Measurements from ENCODE around the gene DNAH8.
"Not testable (repeated sequence)": the region's sequence is repeated elsewhere in the genome, so short reads cannot be mapped to it uniquely, and the experiment has no call there.

The DNAH8 gene

GRCh38 chr6:38846361-38846760 is 131.2 kb downstream of the DNAH8 start:
- DNase-seq (ENCODE audit: low spot score), result no peak

GRCh38 chr6:38846844-38847243 is 131.7 kb downstream of the DNAH8 start:
- DNase-seq (ENCODE audit: low spot score), result peak; percentile 26

DNA sequence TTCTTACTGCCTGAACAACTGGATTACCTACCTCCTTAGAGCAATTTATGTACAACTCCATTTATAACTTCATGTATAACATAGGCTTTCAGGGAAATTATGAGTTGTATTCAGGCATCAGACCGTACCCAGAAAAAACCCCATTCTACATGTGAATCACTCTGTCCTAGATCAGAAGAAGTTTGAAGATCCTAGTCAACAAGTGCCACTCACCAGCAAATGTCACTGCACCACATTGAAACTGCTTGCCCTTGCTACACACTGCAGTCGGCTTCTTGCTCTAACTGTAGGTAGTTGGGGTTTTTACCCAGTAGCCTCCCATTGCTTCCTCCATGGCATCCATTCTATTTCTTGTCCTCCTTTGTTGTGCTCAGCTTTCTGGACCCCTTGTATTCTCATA is 132.4 kb downstream of the DNAH8 start:
- no peak for DNase-seq (ENCODE audit: low spot score)

DNA sequence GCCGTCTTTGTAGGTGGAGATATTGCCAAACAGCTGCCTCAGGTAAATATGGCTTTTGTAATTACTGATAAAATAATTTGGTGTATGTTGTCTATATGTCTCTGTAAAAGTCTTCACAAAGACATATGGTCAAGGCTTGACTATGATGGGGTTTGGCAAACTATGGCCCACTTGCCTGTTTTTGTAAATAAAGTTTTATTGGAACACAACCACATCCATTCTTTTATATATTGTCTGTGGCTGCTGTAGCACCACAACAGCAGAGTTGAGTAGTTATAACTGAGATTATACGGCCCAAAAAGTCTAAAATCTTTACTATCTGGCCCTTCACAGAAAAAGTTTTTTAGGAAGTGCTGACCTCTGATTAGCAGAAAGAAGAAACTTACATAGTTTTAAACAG is 133.6 kb downstream of the DNAH8 start:
- no peak for DNase-seq (ENCODE audit: low spot score)

DNA sequence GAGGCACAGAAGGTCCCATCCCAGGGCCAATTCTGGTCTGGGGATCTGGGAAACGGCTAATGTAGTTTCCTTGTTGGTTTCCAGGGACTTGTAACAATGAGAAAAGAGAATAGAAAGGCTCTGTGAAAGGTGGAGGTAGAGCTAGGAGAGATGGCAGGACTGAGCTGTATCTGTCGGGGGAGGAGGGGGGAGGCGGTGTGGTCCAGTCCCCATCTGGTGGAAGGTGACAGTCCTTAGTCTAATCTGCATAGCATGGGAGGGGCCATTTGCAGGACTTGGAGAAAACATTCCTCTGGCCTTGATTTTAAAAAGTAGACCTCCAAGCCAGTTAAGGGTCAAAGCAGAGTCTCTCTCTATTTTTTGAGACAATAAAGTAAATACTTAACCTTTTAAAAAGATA is 137.1 kb downstream of the DNAH8 start:
- DNase-seq (ENCODE audit: low spot score), result no peak

- DNase-seq (ENCODE audit: low spot score), result no peak
These were observed 138.1 kb downstream of the DNAH8 start for GRCh38 chr6:38853236-38853635.

DNA sequence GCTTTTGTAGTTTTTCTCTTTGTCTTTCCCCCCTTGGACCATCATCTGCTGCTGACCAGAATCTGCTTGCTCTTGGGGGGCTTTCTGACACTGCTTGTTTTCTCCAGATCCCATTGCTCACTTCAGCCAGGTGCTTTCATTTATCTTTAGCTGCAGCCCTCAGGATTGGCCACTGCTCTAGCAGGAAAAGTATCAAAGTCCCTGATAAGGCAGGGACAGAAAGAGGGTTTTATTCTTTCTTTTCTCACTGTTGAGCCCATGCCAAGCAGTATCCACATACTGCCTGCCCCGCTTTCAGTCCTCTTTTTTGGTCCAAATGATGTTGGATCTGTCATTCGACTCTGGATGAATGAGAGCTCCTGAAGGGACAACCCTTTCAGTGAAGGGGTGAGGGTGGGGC is 141.4 kb downstream of the DNAH8 start:
- no peak for DNase-seq (ENCODE audit: low spot score)

GRCh38 chr6:38857815-38858214 is 142.7 kb downstream of the DNAH8 start:
- no peak for DNase-seq (ENCODE audit: low spot score)

GRCh38 chr6:38860041-38860440 is 144.9 kb downstream of the DNAH8 start:
- no peak for DNase-seq (ENCODE audit: low spot score)

DNA sequence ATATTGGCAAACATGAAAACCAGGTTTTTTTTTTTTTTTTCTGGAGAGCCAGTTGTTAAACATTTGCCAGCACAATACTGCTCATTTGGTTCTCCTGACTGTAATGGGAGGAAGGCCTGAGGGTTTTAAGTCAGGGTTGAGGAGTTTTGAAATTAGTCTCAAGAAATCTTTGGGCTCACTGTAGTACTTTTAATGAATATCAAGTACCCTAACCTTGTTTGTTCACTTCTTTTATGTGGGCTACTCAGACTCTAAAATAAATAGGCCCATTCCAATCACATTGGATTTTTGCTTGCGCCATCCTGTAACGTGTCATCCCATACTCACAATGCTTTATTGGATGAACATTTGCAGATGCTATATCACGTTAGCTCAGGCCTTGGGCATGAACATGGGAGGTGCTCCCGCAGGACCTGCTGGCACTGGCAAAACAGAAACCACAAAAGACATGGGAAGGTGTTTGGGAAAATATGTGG is 146.9 kb downstream of the DNAH8 start:
- no peak for DNase-seq (ENCODE audit: low spot score)

DNA sequence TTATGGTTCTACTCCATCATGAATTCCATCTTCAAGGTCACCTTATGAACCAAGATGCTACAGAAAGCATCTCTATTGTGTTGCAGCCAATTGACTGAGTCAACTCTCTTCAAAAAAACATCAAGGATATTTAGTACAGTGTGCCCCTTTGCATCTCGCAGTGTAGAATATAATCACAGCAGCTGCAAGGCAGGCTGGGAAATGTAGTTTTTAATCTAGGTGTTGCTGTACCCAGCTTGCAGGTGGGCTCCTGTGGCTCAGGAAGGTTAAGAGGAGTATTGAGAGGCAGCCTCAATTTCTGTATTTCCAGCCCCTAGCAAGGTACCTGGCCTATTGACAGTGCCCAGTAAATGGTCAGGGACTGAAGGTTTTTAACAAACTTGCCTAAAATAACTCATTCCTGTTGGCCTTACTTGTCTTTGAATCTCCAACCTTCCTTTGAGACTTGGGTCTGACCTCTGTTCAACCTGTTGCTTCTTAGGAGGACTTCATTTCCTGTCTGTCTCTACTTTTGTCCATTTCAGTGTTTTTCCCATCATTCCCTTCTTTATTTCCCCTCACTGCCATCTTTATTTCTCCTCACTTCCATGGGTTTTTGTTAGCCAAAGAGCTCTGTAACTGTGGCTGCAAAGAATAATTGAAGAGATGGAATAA is 150.5 kb downstream of the DNAH8 start:
- DNase-seq (ENCODE audit: low spot score), result no peak

DNA sequence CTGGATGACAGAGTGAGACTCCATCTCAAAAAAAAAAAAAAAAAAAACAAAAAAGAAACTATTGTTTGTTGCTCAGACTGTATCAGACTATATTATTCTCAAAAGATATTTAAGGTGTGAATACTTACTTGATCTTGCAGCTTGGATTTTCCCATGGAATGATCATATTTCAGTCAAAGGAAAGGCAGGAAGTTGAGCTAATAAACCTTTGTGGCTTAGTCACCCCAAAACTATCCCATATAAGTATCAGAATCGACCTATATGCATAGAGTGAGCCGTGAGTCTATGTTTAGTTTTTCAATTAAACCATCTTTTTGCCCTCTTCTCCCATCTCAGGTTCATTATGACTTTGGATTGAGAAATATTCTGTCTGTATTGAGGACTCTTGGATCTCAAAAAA is 152.6 kb downstream of the DNAH8 start:
- no peak for DNase-seq (ENCODE audit: low spot score)

GRCh38 chr6:38871741-38872568 is 156.8 kb downstream of the DNAH8 start:
- peak; percentile 39 for DNase-seq (ENCODE audit: low spot score)

- no peak for DNase-seq (ENCODE audit: low spot score)
These were observed 157.9 kb downstream of the DNAH8 start for GRCh38 chr6:38873001-38873400.

GRCh38 chr6:38873816-38874215 is 158.7 kb downstream of the DNAH8 start:
- DNase-seq (ENCODE audit: low spot score), result not testable (repeated sequence)

DNA sequence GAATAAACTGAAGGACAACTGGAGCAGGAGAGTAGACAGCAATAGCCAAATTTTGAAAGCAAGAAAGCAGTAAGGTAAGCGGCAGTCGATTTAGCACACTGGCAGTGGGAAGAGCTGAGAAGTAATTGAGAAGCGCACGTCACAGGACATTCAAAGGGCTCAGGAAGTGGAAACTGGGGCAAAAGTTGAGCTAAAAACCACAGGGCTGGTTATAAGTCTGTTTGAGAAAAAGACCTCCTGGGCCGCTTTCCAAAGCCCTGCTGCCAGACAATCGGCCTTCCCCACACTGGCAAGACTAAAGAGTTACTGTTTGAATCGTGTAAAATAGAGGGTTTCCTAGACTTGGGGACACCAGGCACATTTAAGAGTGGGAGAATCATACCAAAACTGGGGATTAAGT is 161.4 kb downstream of the DNAH8 start:
- DNase-seq (ENCODE audit: low spot score), result no peak

DNA sequence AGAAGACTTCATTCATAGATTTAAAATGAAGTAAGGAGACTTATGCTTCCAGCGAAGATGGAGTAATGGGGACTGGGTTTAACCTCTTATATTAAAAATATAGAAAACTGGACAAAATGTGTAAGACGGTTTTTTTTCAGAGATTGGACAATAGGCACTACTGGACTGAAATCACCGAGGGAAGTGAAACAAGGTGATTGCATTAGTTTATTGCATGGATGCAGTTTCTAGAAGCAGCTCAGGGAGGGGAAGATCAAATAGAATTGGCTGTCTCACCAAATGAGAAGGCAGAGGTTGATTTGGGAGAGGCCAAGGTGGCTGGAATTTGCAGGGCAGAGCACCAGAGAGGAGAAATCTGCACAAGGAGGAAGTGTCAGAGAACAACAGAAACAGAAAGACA is 162.6 kb downstream of the DNAH8 start:
- DNase-seq (ENCODE audit: low spot score), result no peak

- DNase-seq (ENCODE audit: low spot score), result no peak
These were observed 167.0 kb downstream of the DNAH8 start for GRCh38 chr6:38882157-38882556.

GRCh38 chr6:38897507-38897906 is 182.4 kb downstream of the DNAH8 start:
- DNase-seq (ENCODE audit: low spot score), result no peak

- DNase-seq (ENCODE audit: low spot score), result no peak
These were observed 186.9 kb downstream of the DNAH8 start for GRCh38 chr6:38901802-38902522.

DNA sequence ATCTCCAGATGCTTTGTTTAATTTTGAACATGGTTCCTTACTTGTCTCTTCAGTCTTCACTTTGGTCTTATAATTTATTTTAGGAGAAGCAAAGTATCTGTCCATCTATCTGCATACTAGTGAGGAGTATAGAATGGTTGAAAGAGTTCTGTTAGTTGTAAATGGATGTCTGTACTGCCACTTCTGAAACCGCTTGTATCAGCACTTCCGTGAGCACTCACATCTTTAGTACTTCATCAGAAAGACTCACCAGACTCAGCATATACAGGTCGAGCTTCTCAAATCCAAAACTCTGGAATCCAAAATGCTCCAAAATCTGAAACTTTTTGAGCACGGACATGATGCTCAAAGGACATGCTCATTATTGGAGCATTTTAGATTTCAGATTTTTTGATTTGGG is 191.5 kb downstream of the DNAH8 start:
- DNase-seq (ENCODE audit: low spot score), result no peak

GRCh38 chr6:38907264-38907663 is 192.2 kb downstream of the DNAH8 start:
- no peak for DNase-seq (ENCODE audit: low spot score)

Measured in LoVo (cell line).